HuH-7 (cell line): ENCODE results near the gene USPL1.

Source experiments
- DNase-seq: peaks from one replicate; pipeline ENCODE4 v3.0.0; 2011; ENCODE audit warnings: low spot score

Gene USPL1

GRCh38 chr13:30697177-30697953 is 79.6 kb downstream of the USPL1 start:
- no peak for DNase-seq

GRCh38 chr13:30697996-30698401 is 80.3 kb downstream of the USPL1 start:
- no peak for DNase-seq

GRCh38 chr13:30698488-30699005 is 80.8 kb downstream of the USPL1 start:
- no peak for DNase-seq

DNA sequence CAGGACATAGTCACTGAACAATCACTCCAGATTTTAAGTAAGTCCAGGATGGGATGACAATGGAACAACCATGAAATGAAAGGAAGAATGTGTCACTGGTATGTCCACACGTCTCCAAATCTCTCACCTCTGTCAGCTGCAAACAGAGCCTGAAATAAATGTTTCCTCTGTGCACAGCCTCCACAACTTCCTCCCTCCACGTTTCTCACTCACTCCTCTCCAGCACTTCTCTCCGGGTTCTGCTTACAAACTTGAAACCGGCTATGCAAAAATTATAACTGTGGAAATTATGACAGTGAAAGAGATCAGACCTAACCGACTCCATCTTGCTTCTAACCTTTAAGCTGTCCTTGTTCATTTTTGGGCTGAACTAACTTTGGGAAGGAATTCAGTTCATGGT is 82.6 kb downstream of the USPL1 start:
- DNase-seq: no peak

- DNase-seq: no peak
Observed at GRCh38 chr13:30702006-30702405, 84.3 kb downstream of the USPL1 start.

DNA sequence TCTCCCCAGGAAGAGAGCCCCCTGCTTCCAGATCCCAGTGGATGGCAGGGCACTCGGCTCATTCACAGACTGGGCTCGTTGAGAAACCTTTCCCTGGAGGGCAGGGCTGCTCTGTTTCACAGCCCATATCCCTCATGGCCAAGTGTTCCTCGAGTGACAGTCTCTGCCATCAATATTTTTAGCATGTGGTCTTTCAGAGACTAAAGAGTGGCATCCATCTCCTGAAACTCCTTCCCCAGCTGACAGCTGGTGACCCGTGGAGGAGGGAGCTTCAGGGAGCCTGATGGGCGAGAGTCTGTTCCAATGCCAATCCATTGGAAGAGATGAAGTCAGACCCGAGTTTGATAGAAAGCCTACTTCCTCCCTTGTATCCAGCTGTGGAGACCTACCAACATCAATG is 86.9 kb downstream of the USPL1 start:
- DNase-seq: no peak

- no peak for DNase-seq
Observed at GRCh38 chr13:30705680-30706079, 88.0 kb downstream of the USPL1 start.

DNA sequence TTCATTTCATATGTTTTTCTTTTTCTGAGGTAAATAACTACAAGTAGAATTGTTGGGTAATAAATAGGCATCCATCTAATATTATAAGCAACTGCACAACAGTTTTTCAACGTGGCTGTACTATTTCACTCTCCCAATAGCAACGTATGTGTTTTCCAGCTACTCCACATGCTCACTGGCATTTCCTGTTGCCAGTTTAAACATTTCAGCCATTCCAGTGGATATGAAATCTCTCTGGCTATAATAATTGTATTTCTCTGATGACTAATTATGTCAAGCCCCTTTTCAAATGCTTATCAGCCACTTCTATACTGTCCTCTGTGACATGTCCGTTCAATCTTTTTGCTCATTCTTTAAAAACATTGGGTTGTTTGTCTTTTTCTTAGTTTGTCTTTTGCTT is 90.8 kb downstream of the USPL1 start:
- DNase-seq: no peak
